Colonic mucosa (tissue), 4 donors: Measurements from ENCODE around the gene CCSER1. TPM values are rescaled to one million over a fixed set of nuclear protein-coding genes. Genes with fewer than 3 reads are reported as not detected.

Experiments
- DNase-seq: peaks from one replicate; pipeline ENCODE4 v3.0.0-alpha.2; 2020
- H3K27ac ChIP-seq: fragments of 200-600 bp; one replicate; pipeline ENCODE4 v1.8.0; 2021
- H3K27me3 ChIP-seq: fragments of 200-600 bp; one replicate; pipeline ENCODE4 v1.8.0; 2021
- H3K36me3 ChIP-seq: fragments of 200-600 bp; one replicate; pipeline ENCODE4 v1.8.0; 2021
- H3K4me1 ChIP-seq: fragments of 200-600 bp; one replicate; pipeline ENCODE4 v1.8.0; 2021; ENCODE audit warnings: mild to moderate bottlenecking
- H3K4me3 ChIP-seq: fragments of 200-600 bp; one replicate; pipeline ENCODE4 v1.8.0; 2021
- H3K9ac ChIP-seq, 2 donors: one replicate each; pipeline ENCODE4 v1.7.0; 2013; ENCODE audit warnings: control low read depth in 2 of 2, low read depth in 2 of 2, low read length in 2 of 2
- H3K9me3 ChIP-seq: fragments of 200-600 bp; one replicate; pipeline ENCODE4 v1.8.0; 2021
- CTCF ChIP-seq: fragments of 200-600 bp; IDR thresholded peaks from one replicate; pipeline ENCODE4 v1.8.0; 2022; ENCODE audit warnings: antibody characterized with exemption, mild to moderate bottlenecking
- intact Hi-C: fragments of 100-400 bp; cut with DNase I; formaldehyde crosslinking; loops from one replicate; pipeline ENCODE4 v1.14.1; 2022
- total RNA-seq, 2 donors: library from RNA; stranded (reverse); fragmentation: NEBNext Ultra II Directional in 1 of 2; extraction: Animal tissue kit (Norgen Biotek cat#: 25700) in 1 of 2; gene quantifications; one replicate each; pipeline ENCODE4 v1.2.1, GENCODE V29; 2021
- donor health status: healthy.
- donor health status: DM: no; HTN: no; CAD: no.
- donor health status: DM: no; HTN: no; CAD: no.

CCSER1 gene
- 10 to 100 TPM; 11.2 to 13.4 TPM for total RNA-seq

DNA sequence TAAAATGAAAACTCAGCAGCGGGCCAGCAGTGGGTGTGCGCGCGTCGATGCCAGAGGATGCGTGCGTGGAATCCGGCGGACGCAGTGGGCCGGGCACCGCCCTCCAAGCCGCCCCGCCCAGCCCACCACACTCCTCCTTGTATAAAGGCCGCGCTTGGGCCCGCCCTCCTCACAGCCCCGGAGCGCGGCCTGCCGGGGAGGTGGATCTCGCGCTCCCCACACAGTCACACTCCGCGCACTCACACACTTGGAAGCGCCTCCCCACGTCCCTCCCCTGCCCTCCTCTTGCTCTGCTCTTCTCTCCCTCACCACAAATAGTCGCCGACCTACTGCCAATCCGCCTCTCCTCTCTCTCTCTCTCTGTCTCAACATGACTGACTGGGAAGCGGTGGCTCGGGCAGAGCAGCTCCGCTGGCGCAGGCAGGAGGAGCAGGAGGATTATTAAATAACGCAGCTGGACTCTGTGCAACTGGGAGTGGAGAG is at the start of gene CCSER1:
TSS of gene CCSER1 (plus strand) at position 172 of the 483 bp plus-strand sequence.
- no peaks in the 10 kb centered on the region for H3K36me3 ChIP-seq
- peak; percentile 80 for DNase-seq
- intact Hi-C loops = no loop called here
- peak within 1 kb of the TSS; percentile 70 to 80 for H3K9ac ChIP-seq
- H3K4me3 ChIP-seq = peak within 1 kb of the TSS; percentile 78
- peak within 1 kb of the TSS; percentile 87 for H3K27ac ChIP-seq
- no peaks in the 10 kb centered on the region for H3K4me1 ChIP-seq
- no peak for TF ChIP-seq CTCF
- no peaks in the 10 kb centered on the region for H3K27me3 ChIP-seq
- H3K9me3 ChIP-seq = no peaks in the 10 kb centered on the region

DNA sequence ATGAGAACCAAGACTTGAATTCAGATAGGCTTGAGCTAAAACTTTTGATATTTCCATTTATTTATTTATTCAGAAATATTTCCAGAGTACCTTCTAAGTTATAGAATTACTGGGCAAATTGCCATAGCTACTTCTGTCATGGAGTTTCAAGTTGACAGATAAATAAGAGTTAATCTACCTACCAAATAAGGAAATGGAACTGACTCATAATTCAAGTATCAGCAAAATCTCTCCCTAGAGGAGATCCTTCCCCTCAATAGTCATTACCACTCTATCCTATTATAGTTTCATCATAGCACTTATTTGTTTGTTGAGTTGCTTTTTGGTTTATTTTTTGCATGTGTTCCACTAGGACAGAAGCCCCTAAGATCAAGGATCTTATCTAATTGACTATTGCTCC is 48.8 kb upstream of the CCSER1 start:
- H3K4me1 ChIP-seq = no peaks in the 10 kb centered on the region
- no peaks in the 10 kb centered on the region for H3K27me3 ChIP-seq
- no peaks in the 10 kb centered on the region for H3K9me3 ChIP-seq
- DNase-seq = no peak
- intact Hi-C loops = no loop called here
- no peak overlapping the region for H3K9ac ChIP-seq
- no peak for TF ChIP-seq CTCF
- no peak overlapping the region for H3K27ac ChIP-seq
- H3K36me3 ChIP-seq = no peaks in the 10 kb centered on the region
- no peak overlapping the region for H3K4me3 ChIP-seq

DNA sequence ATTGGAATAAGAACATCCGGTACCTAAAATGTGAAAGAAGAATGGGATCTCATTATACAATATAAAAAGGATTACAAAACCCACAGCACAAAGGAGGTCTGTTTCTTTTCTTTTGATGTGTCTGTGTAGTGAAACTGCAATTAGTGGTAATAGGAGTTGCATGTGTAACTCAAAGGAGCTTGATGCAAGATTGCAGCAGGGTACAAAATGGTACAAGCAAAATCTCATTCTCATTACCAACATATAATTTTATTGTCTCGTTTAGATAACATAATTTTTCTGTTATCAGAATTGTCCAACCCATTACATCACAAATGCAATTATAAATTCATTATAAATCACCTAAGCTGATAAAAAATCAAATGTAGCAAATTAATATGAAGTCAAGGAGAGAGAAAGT is 47.1 kb upstream of the CCSER1 start:
- Histone ChIP-seq H3K27ac (no peak overlapping the region), H3K9me3 (no peaks in the 10 kb centered on the region), H3K4me3 (no peak overlapping the region), H3K4me1 (no peaks in the 10 kb centered on the region), H3K9ac (no peak overlapping the region), H3K27me3 (no peaks in the 10 kb centered on the region), H3K36me3 (no peaks in the 10 kb centered on the region)
- DNase-seq = no peak
- intact Hi-C loops = no loop called here
- TF ChIP-seq CTCF = no peak

DNA sequence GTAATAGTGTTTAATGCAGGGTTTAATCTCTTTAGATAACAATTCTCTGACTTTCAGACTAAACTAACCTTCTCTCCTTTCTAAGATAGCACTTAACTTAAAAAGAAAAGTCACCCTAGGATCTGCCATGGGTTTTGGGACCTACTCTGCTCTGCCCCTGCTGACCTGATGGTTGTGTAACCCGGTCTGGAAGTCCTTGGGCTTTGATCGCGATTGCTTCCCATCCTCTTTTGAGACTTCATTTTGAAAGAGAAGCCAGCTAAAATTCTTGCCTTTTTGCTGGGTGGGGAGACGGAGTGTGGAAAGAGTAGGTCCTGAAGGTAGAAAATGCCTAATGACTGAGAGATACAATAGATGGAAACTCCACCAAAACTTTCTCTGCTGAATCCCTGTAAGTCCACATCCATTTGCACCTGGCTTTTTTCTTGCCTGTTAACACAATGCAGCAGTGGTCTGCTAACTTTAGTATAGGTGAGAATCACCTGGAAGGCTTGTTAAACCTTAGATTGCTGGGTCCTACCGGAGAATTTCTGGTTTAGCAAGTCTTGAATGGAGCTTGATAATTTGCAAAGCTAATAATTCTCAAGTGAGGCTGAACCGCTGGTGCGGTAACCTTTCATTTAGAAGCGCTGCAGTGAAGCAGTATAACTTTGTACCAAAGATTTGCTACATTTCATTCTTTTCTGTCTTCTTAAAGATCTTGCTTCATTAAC is 45.6 kb upstream of the CCSER1 start:
- no peak overlapping the region for H3K27ac ChIP-seq
- no peak overlapping the region for H3K4me3 ChIP-seq
- H3K4me1 ChIP-seq = no peaks in the 10 kb centered on the region
- no peaks in the 10 kb centered on the region for H3K27me3 ChIP-seq
- no peaks in the 10 kb centered on the region for H3K9me3 ChIP-seq
- H3K9ac ChIP-seq = no peak overlapping the region
- intact Hi-C loops = no loop called here
- H3K36me3 ChIP-seq = no peaks in the 10 kb centered on the region
- DNase-seq = no peak
- no peak for TF ChIP-seq CTCF

DNA sequence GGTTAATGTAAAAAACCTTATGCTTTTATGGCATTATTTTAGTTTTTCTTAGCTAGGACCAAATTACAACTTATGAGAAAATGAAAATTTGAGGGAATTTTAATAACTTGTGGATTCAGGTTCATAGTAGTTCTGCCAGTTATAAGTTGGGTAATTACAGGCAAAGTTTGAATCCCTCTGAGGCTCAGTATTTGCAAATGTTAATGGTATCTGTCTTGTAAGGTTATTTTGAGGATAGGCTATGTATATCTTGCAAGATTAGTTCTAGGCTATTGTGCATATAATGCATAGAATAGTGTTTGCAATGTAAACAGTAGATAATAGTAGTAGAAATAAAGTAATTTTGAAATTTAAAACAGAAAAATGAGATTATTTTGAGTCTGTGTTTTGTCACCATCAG is 44.7 kb upstream of the CCSER1 start:
- Histone ChIP-seq H3K9me3 (no peaks in the 10 kb centered on the region), H3K27ac (no peak overlapping the region)
- intact Hi-C loops = no loop called here

More for the DNA sequence above, 44.7 kb upstream of the CCSER1 start:
- Histone ChIP-seq H3K9ac (no peak overlapping the region), H3K36me3 (no peaks in the 10 kb centered on the region), H3K4me3 (no peak overlapping the region), H3K4me1 (no peaks in the 10 kb centered on the region), H3K27me3 (no peaks in the 10 kb centered on the region)
- no peak for TF ChIP-seq CTCF
- DNase-seq = no peak
